GM18519 (cell line): ENCODE measurements around the gene NPIPA3.
"Not testable (repeated sequence)": the region's sequence is repeated elsewhere in the genome, so short reads cannot be mapped to it uniquely, and the experiment has no call there.

Source experiments
- ATAC-seq: cut with Tn5 transposase; IDR thresholded peaks from one replicate; pipeline ENCODE4 v1.9.1; 2021; ENCODE audit warnings: mild to moderate bottlenecking, moderate library complexity; ENCODE audit not compliant: unreplicated experiment, low FRiP score

NPIPA3 gene

GRCh38 chr16:14741794-14742193 is 38.6 kb downstream of the NPIPA3 start:
- not testable (repeated sequence) for ATAC-seq

GRCh38 chr16:14742273-14743128 is 39.3 kb downstream of the NPIPA3 start, which contains the start of gene NPIPA2:
Gene NPIPA2 (plus strand): TSS chr16:14742533. CDS start chr16:14748066, 5,533 bp downstream.
- peak; percentile 88 for ATAC-seq

- not testable (repeated sequence) for ATAC-seq
Observed at GRCh38 chr16:14773654-14774053, 70.4 kb downstream of the NPIPA3 start.

GRCh38 chr16:14775624-14776023 is 72.4 kb downstream of the NPIPA3 start:
- ATAC-seq, result not testable (repeated sequence)
